Measurements from ENCODE around the gene ASMT. TPM values are rescaled to one million over a fixed set of nuclear protein-coding genes. Genes with fewer than 3 reads are reported as not detected.

ASMT gene
- total and polyA plus RNA-seq, 10 of the 15 experiments (the other 5 are each of a cell fraction or from before 2014, with no cell fraction given): 0.18 to 0.29 TPM; not detected in 8

GRCh38 chrX:1658071-1658491 is 43.2 kb downstream of the ASMT start:
- Histone ChIP-seq H3K4me3 (peak overlapping the region; percentile 88), H3K79me2 (ENCODE audit: control insufficient read depth, insufficient read depth, low read length) (peaks cover 23% of the 10 kb centered on the region), H3K9ac (ENCODE audit: control insufficient read depth, insufficient read depth, low read length) (peak overlapping the region; percentile 82), H2AFZ (ENCODE audit: control insufficient read depth, low read depth, low read length) (peak overlapping the region; percentile 93), H3K4me2 (ENCODE audit: control insufficient read depth, insufficient read depth) (peak overlapping the region; percentile 93), H3K36me3 (ENCODE audit: control insufficient read depth in 2 of 2, insufficient read depth in 2 of 2, low read length in 1 of 2) (no peaks in the 10 kb centered on the region; a peak in 1 of 4 replicates), H3K4me1 (ENCODE audit: control insufficient read depth, insufficient read depth, low read length) (peaks cover 9% of the 10 kb centered on the region), H3K27me3 (replicated peaks in 1 of 2; ENCODE audit: control insufficient read depth in 2 of 2, insufficient read depth in 2 of 2, low read length in 1 of 2) (no peaks in the 10 kb centered on the region), H4K20me1 (ENCODE audit: control insufficient read depth, insufficient read depth) (no peaks in the 10 kb centered on the region), H3K9me3 (replicated peaks; ENCODE audit: control insufficient read depth, insufficient read depth, low read length) (no peaks in the 10 kb centered on the region; the same call in 2 of the 3 replicates), H3K27ac (ENCODE audit: control insufficient read depth, insufficient read depth) (peak overlapping the region; percentile 90)
- ChIA-PET CTCF (no interaction called here), RAD21 (ENCODE audit: unreplicated experiment) (no interaction called here), SMC1A (ENCODE audit: uncharacterized antibody, unreplicated experiment) (no interaction called here), POLR2A (no interaction called here)
- intact Hi-C loops (cut with micrococcal nuclease; ENCODE audit: unreplicated experiment): no loop called here
- DNase-seq (ENCODE audit: low read depth, low spot score): no peak
- BruUV-seq (replicated peaks): TSS peak; percentile 94
- in situ Hi-C loops (cut with MboI): loop anchor here (10.0 kb wide), 1 partner anchor 847 kb away; the partner anchor contains the start of genes DHRSX and ZBED1
- WGBS (ENCODE audit: insufficient coverage, insufficient replicate concordance, low lambda C conversion rate, missing lambda C conversion rate): 2% methylated on average over 14 of the region's 14 CpGs
- ATAC-seq: peak; percentile 8
- no peak for TF ChIP-seq CREB1 (IDR thresholded peaks at IDR 0.05; ENCODE audit: low read depth)
- TF ChIP-seq HDAC2 (IDR thresholded peaks at IDR 0.05): no peak
- TF ChIP-seq RUNX3 (IDR thresholded peaks at IDR 0.05; ENCODE audit: low read length): peak; percentile 29; the same call in 1 of the 2 replicates
- no peak for TF ChIP-seq YY1 (IDR thresholded peaks at IDR 0.05; ENCODE audit: low read depth, low read length)
- TF ChIP-seq TAF1 (IDR thresholded peaks at IDR 0.05; ENCODE audit: borderline replicate concordance, low read depth, low read length): no peak
- no peak for TF ChIP-seq RFX5 (IDR thresholded peaks at IDR 0.05; ENCODE audit: low read depth, low read length)
- peak; percentile 32 for TF ChIP-seq MEF2B (IDR thresholded peaks at IDR 0.05; ENCODE audit: partially characterized antibody, poor library complexity, severe bottlenecking)
- no peak for TF ChIP-seq FOS (IDR thresholded peaks at IDR 0.05; ENCODE audit: borderline replicate concordance, extremely low read depth, insufficient read length)
- no peak for TF ChIP-seq ELK1 (IDR thresholded peaks at IDR 0.05; ENCODE audit: low read depth, low read length)
- TF ChIP-seq EED (IDR thresholded peaks at IDR 0.05; ENCODE audit: low read depth): no peak
- no peak for TF ChIP-seq HDAC6 (IDR thresholded peaks at IDR 0.05; ENCODE audit: unreplicated experiment)
- FAIRE-seq: no peak
